Breast epithelium (tissue), 4 donors: ENCODE data around the gene GFRA4. TPM values are rescaled to one million over a fixed set of nuclear protein-coding genes. Genes with fewer than 3 reads are reported as not detected.

ENCODE experiments used
- DNase-seq, 2 donors: peaks; one replicate each; pipeline ENCODE4 v3.0.0-alpha.2; 2019; ENCODE audit warnings: low spot score in 2 of 2
- H3K27ac ChIP-seq, 2 donors: fragments of 200-600 bp; sonication (generic) in 1 of 2; one replicate each; pipeline ENCODE4 v1.5.1; 2016 to 2019; ENCODE audit warnings: mild to moderate bottlenecking in 1 of 2
- H3K27me3 ChIP-seq, 2 donors: fragments of 200-600 bp; sonication (generic) in 1 of 2; one replicate each; pipeline versions ENCODE4 v1.5.1 to v1.6.0; 2017 to 2019; ENCODE audit warnings: control low read depth in 1 of 2, mild to moderate bottlenecking in 1 of 2
- H3K36me3 ChIP-seq: fragments of 200-600 bp; one replicate; pipeline ENCODE4 v1.5.1; 2019
- H3K4me1 ChIP-seq, 2 donors: fragments of 200-600 bp; sonication (generic); one replicate each; pipeline ENCODE4 v1.5.1; 2016 to 2019; ENCODE audit warnings: control low read depth in 1 of 2
- H3K4me3 ChIP-seq, 3 donors: fragments of 200-600 bp; sonication (generic); 1 replicate in 2 of 3; 2 replicates in 1 of 3; pipeline ENCODE4 v1.5.1; 2016 to 2019; ENCODE audit warnings: mild to moderate bottlenecking in 3 of 3, moderate library complexity in 2 of 3
- H3K9me3 ChIP-seq, 2 donors: fragments of 200-600 bp; sonication (generic) in 1 of 2; one replicate each; pipeline ENCODE4 v1.5.1; 2016 to 2019; ENCODE audit warnings: control low read depth in 1 of 2
- POLR2A ChIP-seq: fragments of 450-650 bp; IDR thresholded peaks from one replicate; pipeline ENCODE4 v1.6.1; 2016; ENCODE audit warnings: antibody characterized with exemption, mild to moderate bottlenecking, moderate library complexity
- POLR2AphosphoS5 ChIP-seq, 3 donors: sonication (generic); formaldehyde crosslinking; IDR thresholded peaks; one replicate each; pipeline ENCODE4 v1.6.1; 2017; ENCODE audit warnings: antibody characterized with exemption in 3 of 3
- intact Hi-C: fragments of 100-400 bp; cut with DNase I; formaldehyde crosslinking; loops from one replicate; pipeline ENCODE4 v1.15.1; 2023; ENCODE audit warnings: low total_unique reads
- total RNA-seq, 3 donors: library from RNA; depleted of rRNA; stranded (reverse); fragments of >200 nt; gene quantifications; one replicate each; pipeline ENCODE4 v1.1.0, GENCODE V29; 2016
- TF ChIP-seq, protein P1 (sequence below), 3 donors: fragments of 450-650 bp; IDR thresholded peaks; one replicate each; pipeline ENCODE4 v1.5.1; 2016 to 2017; ENCODE audit warnings: antibody characterized with exemption in 3 of 3, mild to moderate bottlenecking in 3 of 3, moderate library complexity in 3 of 3

Gene GFRA4
- total RNA-seq, 3 donors from 2014 or later, result not detected

DNA sequence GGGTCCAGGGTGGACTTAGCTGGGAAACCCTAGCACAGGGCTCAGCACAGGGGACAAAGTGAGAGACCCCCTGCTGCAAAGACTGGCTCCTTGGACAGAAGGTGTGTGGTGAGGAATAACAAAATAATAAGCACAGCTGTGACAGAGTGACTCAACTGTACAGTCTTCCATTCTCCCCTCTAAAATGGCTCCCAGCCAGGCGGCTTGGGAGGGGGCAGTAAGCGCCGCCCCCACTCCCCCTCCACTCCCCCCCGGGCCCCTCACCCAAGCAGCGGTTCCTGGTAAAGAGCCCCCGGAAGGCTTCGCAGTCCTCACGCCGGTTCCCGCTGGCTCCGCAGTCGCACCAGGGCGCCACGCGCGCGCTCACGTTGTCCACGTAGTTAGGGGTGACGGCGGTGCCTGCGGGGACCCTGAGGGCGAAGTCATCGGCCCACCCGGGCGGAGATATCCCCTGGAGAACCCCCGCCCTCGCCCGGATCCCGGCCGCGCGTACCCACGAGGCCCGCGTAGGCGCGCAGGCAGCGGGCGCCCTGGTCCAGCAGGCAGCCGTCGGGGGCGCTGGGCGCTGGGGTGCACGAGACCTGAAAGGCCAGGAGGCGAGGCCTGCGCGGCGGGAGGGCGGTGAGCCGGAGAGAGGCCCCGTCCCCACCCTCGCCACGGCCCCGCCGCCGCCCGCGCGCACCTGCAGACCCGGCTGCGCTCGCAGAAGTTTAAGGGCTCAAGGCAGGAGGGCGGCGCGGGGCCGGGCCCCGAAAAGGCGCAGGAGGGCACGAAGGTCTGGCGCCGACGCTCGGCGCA lies 2.7 kb downstream of the GFRA4 start:
- TF ChIP-seq POLR2A (no peak), POLR2AphosphoS5 (IDR thresholded peaks at IDR 0.05) (no peak)
- TF ChIP-seq, protein P1, sequence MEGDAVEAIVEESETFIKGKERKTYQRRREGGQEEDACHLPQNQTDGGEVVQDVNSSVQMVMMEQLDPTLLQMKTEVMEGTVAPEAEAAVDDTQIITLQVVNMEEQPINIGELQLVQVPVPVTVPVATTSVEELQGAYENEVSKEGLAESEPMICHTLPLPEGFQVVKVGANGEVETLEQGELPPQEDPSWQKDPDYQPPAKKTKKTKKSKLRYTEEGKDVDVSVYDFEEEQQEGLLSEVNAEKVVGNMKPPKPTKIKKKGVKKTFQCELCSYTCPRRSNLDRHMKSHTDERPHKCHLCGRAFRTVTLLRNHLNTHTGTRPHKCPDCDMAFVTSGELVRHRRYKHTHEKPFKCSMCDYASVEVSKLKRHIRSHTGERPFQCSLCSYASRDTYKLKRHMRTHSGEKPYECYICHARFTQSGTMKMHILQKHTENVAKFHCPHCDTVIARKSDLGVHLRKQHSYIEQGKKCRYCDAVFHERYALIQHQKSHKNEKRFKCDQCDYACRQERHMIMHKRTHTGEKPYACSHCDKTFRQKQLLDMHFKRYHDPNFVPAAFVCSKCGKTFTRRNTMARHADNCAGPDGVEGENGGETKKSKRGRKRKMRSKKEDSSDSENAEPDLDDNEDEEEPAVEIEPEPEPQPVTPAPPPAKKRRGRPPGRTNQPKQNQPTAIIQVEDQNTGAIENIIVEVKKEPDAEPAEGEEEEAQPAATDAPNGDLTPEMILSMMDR (IDR thresholded peaks at IDR 0.05), result no peak
- H3K4me1 ChIP-seq, result peaks cover 0 to 5% of the 10 kb centered on the region in 2 donors
- H3K36me3 ChIP-seq, result no peaks in the 10 kb centered on the region
- DNase-seq, result no peak
- no peaks in the 10 kb centered on the region for H3K9me3 ChIP-seq
- no peak overlapping the region for H3K27ac ChIP-seq
- intact Hi-C loops, result no loop called here
- peak overlapping the region in 2 of 3 donors; percentile 22 to 48 for H3K4me3 ChIP-seq
- H3K27me3 ChIP-seq, result peaks cover 0 to 39% of the 10 kb centered on the region in 2 donors

DNA sequence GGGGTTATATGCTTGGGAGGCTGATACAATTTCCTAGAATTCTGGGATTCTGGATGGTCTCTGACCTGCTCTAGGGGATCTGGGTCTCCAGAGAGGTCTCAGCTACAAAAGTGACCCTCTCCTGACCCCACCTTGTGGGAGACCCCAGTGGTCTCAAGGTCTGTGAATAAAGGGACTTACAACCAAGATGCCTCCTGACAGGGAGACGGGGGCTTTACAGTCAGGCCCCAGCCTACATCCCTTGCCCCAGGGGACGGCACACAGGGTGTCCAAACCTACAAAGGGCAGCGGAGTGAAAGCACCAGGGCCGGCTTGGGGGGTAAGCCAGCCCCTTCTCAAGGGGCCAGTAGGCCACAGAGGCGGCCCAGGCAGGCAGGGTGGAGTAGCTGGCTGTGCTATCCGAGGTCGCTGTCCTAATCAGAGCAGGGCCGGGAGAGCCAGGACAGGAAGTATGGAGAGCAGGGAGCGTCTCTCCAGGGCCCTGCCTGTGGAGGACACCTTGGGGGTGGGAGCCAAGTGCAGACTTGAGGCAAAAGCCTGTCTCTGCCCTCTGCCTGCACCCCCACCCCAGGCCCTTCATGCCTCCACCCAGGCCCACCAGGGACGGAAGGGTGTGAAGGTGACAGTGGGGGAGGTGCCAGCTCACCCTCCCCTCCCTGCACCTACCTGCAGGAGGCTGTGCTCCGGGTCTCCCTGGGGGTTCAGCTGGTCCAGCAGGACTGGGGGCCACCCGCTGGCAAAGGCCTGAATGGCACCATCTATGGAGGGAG lies 3.5 kb downstream of the GFRA4 start:
- Histone ChIP-seq H3K36me3 (no peaks in the 10 kb centered on the region), H3K27ac (no peak overlapping the region), H3K27me3 (peaks cover 0 to 39% of the 10 kb centered on the region in 2 donors), H3K9me3 (no peaks in the 10 kb centered on the region), H3K4me3 (no peak overlapping the region), H3K4me1 (peaks cover 0 to 5% of the 10 kb centered on the region in 2 donors)
- TF ChIP-seq, protein P1 (IDR thresholded peaks at IDR 0.05), result no peak
- TF ChIP-seq POLR2A (no peak), POLR2AphosphoS5 (IDR thresholded peaks at IDR 0.05) (no peak)
- no peak for DNase-seq
- intact Hi-C loops, result no loop called here

DNA sequence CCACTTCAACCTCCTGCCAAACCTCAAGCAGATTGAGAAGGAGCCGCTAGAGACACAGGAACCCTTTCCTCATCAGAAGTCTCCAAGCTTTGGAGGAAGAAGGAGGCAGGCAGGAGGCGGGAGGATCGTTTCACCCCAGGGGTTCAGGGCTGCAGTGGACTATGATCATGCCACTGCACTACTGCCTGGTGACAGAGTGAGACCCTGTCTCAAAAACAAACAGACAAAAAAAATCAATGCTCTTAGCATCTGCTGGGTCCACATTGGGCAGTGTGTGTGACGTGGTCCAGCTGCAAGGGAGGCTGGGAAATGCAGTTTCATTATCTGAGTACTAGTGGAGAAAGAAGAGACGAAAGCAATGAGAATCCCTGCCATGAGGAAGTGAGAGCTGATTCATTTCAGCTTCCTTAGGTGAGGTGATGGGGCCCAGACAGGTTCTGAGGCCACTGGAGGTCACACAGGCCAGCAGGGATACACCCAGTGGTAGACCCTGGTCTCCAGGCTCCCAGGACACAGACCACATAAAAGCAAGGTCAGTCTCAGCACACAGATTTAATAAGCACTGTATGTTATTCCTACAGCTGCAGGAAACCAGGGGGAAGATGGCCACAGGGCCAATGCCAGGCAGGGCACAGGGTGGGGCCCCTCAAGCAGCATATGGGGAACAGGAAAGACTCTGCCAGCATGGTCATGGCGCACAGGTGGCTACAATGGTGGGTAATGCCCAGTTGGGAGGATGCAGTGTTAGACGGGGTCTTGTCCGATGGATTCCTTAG lies 4.3 kb downstream of the GFRA4 start:
- H3K4me1 ChIP-seq, result peaks cover 0 to 5% of the 10 kb centered on the region in 2 donors
- H3K36me3 ChIP-seq, result no peaks in the 10 kb centered on the region
- no peak overlapping the region for H3K4me3 ChIP-seq
- DNase-seq, result no peak
- TF ChIP-seq POLR2AphosphoS5 (IDR thresholded peaks at IDR 0.05), result no peak
- TF ChIP-seq, protein P1 (IDR thresholded peaks at IDR 0.05), result no peak
- TF ChIP-seq POLR2A, result no peak
- peaks cover 0 to 39% of the 10 kb centered on the region in 2 donors for H3K27me3 ChIP-seq
- intact Hi-C loops, result no loop called here
- H3K27ac ChIP-seq, result no peak overlapping the region
- no peaks in the 10 kb centered on the region for H3K9me3 ChIP-seq

DNA sequence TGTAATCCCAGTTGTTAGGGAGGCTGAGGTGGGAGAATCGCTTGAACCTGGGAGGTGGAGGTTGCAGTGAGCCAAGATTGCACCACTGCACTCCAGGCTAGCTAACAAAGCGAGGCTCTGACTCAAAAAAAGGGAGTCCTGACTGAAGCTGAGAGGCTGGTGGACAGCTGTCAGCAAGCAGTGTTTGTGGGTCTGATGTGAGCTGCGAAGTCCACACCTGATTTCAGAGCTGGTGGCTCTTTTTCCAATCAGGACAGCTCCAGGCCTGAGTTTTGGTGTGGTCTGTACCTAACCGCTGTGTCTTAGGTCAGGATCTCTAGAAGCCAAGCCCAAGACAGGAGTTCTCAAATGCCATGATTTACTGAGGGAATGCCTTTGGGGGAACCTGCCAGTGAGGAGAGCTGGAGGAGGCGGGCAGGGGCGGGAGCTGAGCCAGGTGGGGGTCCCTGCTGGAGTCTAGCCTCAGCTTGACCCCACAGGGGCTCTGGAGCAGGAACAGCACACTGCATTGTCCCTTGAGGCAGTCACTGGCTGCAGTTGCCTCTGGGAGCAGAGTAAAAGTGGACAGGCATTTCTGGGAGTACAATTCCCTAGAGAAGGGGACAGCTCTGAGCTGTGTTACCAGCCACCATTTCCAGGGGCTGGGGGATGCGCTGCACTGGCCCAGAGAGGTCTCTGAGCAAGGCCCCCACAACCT lies 5.0 kb downstream of the GFRA4 start:
- H3K4me1 ChIP-seq, result peaks cover 0 to 5% of the 10 kb centered on the region in 2 donors
- TF ChIP-seq POLR2AphosphoS5 (IDR thresholded peaks at IDR 0.05), result no peak
- TF ChIP-seq, protein P1 (IDR thresholded peaks at IDR 0.05), result no peak
- no peak for TF ChIP-seq POLR2A
- no peaks in the 10 kb centered on the region for H3K36me3 ChIP-seq
- H3K27ac ChIP-seq, result no peak overlapping the region
- peaks cover 0 to 39% of the 10 kb centered on the region in 2 donors for H3K27me3 ChIP-seq
- intact Hi-C loops, result no loop called here
- no peaks in the 10 kb centered on the region for H3K9me3 ChIP-seq
- DNase-seq, result no peak
- H3K4me3 ChIP-seq, result no peak overlapping the region
